Loucy (cell line): ENCODE data around the gene DPH6.

Source experiments
- H2AFZ ChIP-seq: fragments of 200-600 bp; sonication (generic); 2 replicates; pipeline ENCODE4 v1.6.0; 2016; ENCODE audit warnings: antibody characterized with exemption, mild to moderate bottlenecking, low read length, moderate library complexity
- H3F3A ChIP-seq: fragments of 200-600 bp; 2 replicates; pipeline ENCODE4 v1.6.0; 2016; ENCODE audit warnings: antibody characterized with exemption, low read depth, mild to moderate bottlenecking
- H3K27me3 ChIP-seq: fragments of 200-600 bp; sonication (generic); 2 replicates; pipeline ENCODE4 v1.6.1; 2014; ENCODE audit warnings: low read length, mild to moderate bottlenecking; ENCODE audit not compliant: insufficient read depth, poor library complexity, severe bottlenecking
- H3K36me3 ChIP-seq: fragments of 200-600 bp; sonication (generic); 2 replicates; pipeline ENCODE4 v1.6.1; 2016; ENCODE audit warnings: low read length; ENCODE audit not compliant: insufficient read depth
- H3K4me1 ChIP-seq: fragments of 200-600 bp; sonication (generic); 2 replicates; pipeline ENCODE4 v1.5.1; 2014; ENCODE audit warnings: low read length, mild to moderate bottlenecking; ENCODE audit not compliant: insufficient read depth, poor library complexity, severe bottlenecking
- H3K4me2 ChIP-seq: fragments of 200-600 bp; sonication (generic); 2 replicates; pipeline ENCODE4 v1.6.0; 2014; ENCODE audit warnings: antibody characterized with exemption, low read length, low read depth, mild to moderate bottlenecking; ENCODE audit not compliant: poor library complexity, severe bottlenecking
- H3K4me3 ChIP-seq: fragments of 200-600 bp; sonication (generic); 2 replicates; pipeline ENCODE4 v1.5.1; 2014; ENCODE audit warnings: low read length, mild to moderate bottlenecking, mixed read lengths; ENCODE audit not compliant: poor library complexity, severe bottlenecking
- H3K79me2 ChIP-seq: fragments of 200-600 bp; sonication (generic); 2 replicates; pipeline ENCODE4 v1.6.1; 2014; ENCODE audit warnings: low read length; ENCODE audit not compliant: insufficient read depth
- H3K9ac ChIP-seq: fragments of 200-600 bp; sonication (generic); 2 replicates; pipeline ENCODE4 v1.6.0; 2014; ENCODE audit warnings: mild to moderate bottlenecking, low read depth, low read length, moderate library complexity; ENCODE audit not compliant: poor library complexity, severe bottlenecking
- H3K9me2 ChIP-seq: fragments of 200-600 bp; sonication (generic); replicated peaks from 2 replicates; pipeline ENCODE4 v1.6.1; 2016; ENCODE audit warnings: low read depth, low read length, mixed read lengths
- H3K9me3 ChIP-seq: fragments of 200-600 bp; sonication (generic); 2 replicates; pipeline ENCODE4 v1.6.1; 2014; ENCODE audit warnings: mild to moderate bottlenecking, antibody characterized with exemption, low read length, low read depth; ENCODE audit not compliant: insufficient read depth
- H4K20me1 ChIP-seq: fragments of 200-600 bp; sonication (generic); 2 replicates; pipeline ENCODE4 v1.6.0; 2014; ENCODE audit warnings: antibody characterized with exemption, low read length, mild to moderate bottlenecking; ENCODE audit not compliant: insufficient read depth, poor library complexity, severe bottlenecking
- CTCF ChIP-seq: fragments of 200-600 bp; sonication (generic); conservative IDR thresholded peaks from 2 replicates; pipeline ENCODE4 v1.5.1; 2014; ENCODE audit warnings: mild to moderate bottlenecking, antibody characterized with exemption, low read length
- EZH2phosphoT487 ChIP-seq: fragments of 200-600 bp; IDR thresholded peaks from 2 replicates; pipeline ENCODE4 v1.6.1; 2018; ENCODE audit warnings: antibody characterized with exemption, mild to moderate bottlenecking, moderate library complexity, borderline replicate concordance

DPH6 gene

DNA sequence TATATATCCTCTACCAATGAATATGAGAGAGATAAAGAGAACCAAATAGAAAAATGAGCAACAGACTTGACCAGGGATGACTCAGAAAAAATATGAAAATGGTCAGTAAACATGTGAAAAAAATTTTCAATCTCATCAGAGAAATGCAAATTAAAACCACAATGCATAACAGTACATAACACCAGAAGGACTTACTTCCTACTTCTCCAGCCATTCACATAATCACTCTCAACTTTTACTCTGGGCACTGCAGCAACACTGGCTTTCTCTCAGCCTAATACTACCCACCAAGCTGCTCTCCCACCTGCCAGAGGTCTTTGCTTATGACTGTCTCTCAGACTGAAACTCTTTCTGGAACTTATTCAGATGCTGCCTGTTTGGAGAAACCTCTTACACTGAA, 49.4 kb downstream of the DPH6 start:
- no peak overlapping the region for H3K9ac ChIP-seq
- no peak overlapping the region for H3K4me2 ChIP-seq
- peak overlapping the region; percentile 27; the same call in 1 of the 2 replicates for H2AFZ ChIP-seq
- H3K4me1 ChIP-seq = no peaks in the 10 kb centered on the region
- no peaks in the 10 kb centered on the region for H3K79me2 ChIP-seq
- no peaks in the 10 kb centered on the region for H3K9me3 ChIP-seq
- H4K20me1 ChIP-seq = no peaks in the 10 kb centered on the region
- H3K27me3 ChIP-seq = no peaks in the 10 kb centered on the region
- H3F3A ChIP-seq = no peaks in the 10 kb centered on the region
- no peaks in the 10 kb centered on the region for H3K36me3 ChIP-seq
- no peak overlapping the region for H3K4me3 ChIP-seq
- no peak for TF ChIP-seq EZH2phosphoT487
- no peak for TF ChIP-seq CTCF
- no peaks in the 10 kb centered on the region for H3K9me2 ChIP-seq

DNA sequence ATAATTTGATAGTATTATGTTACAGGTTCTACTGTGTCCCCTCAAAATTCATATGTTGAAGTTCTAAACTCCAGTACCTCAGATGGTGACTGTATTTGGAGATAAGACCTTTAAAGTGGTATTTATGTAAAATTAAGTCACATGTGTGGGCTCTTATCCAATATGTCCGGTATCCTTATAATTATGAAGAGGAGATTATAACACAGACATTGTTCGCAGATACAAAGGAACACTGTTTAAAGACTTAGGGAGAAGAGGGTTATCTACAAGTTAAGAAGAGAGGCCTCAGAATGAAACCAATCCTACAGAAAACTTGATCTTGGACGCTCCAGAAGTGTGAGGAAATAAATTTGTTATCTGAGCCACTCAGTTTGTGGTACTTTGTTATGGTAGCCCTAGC, 50.9 kb downstream of the DPH6 start:
- Histone ChIP-seq H3K27me3 (no peaks in the 10 kb centered on the region), H3K9ac (no peak overlapping the region), H3F3A (no peaks in the 10 kb centered on the region), H2AFZ (no peak overlapping the region), H3K9me2 (no peaks in the 10 kb centered on the region), H3K4me1 (no peaks in the 10 kb centered on the region), H3K4me3 (no peak overlapping the region), H3K36me3 (no peaks in the 10 kb centered on the region), H4K20me1 (no peaks in the 10 kb centered on the region), H3K4me2 (no peak overlapping the region), H3K79me2 (no peaks in the 10 kb centered on the region), H3K9me3 (no peaks in the 10 kb centered on the region)
- no peak for TF ChIP-seq CTCF

DNA sequence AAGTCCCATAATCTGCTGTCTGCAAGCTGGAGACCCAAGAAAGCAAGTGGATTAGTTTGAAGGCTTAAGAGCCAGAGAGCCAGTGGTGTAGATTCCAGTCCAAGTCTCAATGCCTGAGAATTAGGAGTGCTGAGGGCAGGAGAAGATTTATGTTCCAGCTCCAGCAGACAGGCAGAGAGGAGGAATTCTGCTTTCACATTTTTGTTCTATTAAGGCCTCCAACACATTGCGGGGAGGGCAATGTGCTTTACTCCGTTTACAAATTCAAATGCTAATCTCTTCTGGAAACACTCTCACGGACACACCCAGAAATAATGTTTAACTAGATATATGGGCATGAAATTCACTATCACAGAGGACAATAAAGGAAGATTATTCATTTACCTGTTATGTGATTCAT, 54.0 kb downstream of the DPH6 start:
- Histone ChIP-seq H4K20me1 (no peaks in the 10 kb centered on the region), H3K79me2 (no peaks in the 10 kb centered on the region), H3K9me2 (no peaks in the 10 kb centered on the region), H3F3A (no peaks in the 10 kb centered on the region), H3K36me3 (no peaks in the 10 kb centered on the region), H2AFZ (no peak overlapping the region), H3K4me2 (no peak overlapping the region), H3K4me3 (no peak overlapping the region), H3K27me3 (no peaks in the 10 kb centered on the region), H3K9ac (no peak overlapping the region), H3K9me3 (peaks cover 6% of the 10 kb centered on the region; the same call in 1 of the 2 replicates), H3K4me1 (no peaks in the 10 kb centered on the region)
- TF ChIP-seq EZH2phosphoT487 (no peak), CTCF (no peak)
